Osteoblast (primary cell): ENCODE results near the gene ESYT2. TPM values are rescaled to one million over a fixed set of nuclear protein-coding genes. Genes with fewer than 3 reads are reported as not detected.

Source experiments
- DNase-seq: peaks from one replicate; pipeline ENCODE4 v3.0.0; 2011; ENCODE audit warnings: low spot score, mixed read lengths; ENCODE audit not compliant: insufficient read length; ENCODE audit errors: missing footprints
- H2AFZ ChIP-seq: 2 replicates; pipeline ENCODE4 v1.6.0; 2011; ENCODE audit warnings: mild to moderate bottlenecking, low read length
- H3K27ac ChIP-seq: 2 replicates; pipeline ENCODE4 v1.5.1; 2011; ENCODE audit warnings: mild to moderate bottlenecking, low read depth, low read length, moderate library complexity
- H3K27me3 ChIP-seq: 2 replicates; pipeline ENCODE4 v1.6.0; 2012; ENCODE audit warnings: mild to moderate bottlenecking, control low read depth, inconsistent platforms, low read length, moderate library complexity; ENCODE audit not compliant: insufficient read depth
- H3K36me3 ChIP-seq: 2 replicates; pipeline ENCODE4 v1.5.1; 2011; ENCODE audit warnings: mild to moderate bottlenecking, low read length, control low read depth, moderate library complexity; ENCODE audit not compliant: insufficient read depth
- H3K4me1 ChIP-seq: 2 replicates; pipeline ENCODE4 v1.5.1; 2011; ENCODE audit warnings: mild to moderate bottlenecking, low read length, control low read depth, moderate library complexity; ENCODE audit not compliant: insufficient read depth
- H3K4me2 ChIP-seq: 2 replicates; pipeline ENCODE4 v1.6.0; 2011; ENCODE audit warnings: mild to moderate bottlenecking, low read length; ENCODE audit not compliant: insufficient read depth
- H3K4me3 ChIP-seq: fragments of 200-600 bp; sonication (generic); 3 replicates; pipeline ENCODE4 v1.5.1; 2012; ENCODE audit warnings: mild to moderate bottlenecking, low read length, inconsistent platforms; ENCODE audit not compliant: insufficient read depth
- H3K79me2 ChIP-seq: 2 replicates; pipeline ENCODE4 v1.6.0; 2012; ENCODE audit warnings: mild to moderate bottlenecking, low read length, control low read depth, inconsistent platforms; ENCODE audit not compliant: insufficient read depth
- H3K9me3 ChIP-seq: 2 replicates; pipeline ENCODE4 v1.5.1; 2011; ENCODE audit warnings: low read depth, low read length, control low read depth
- H4K20me1 ChIP-seq: 2 replicates; pipeline ENCODE4 v1.6.0; 2012; ENCODE audit warnings: mild to moderate bottlenecking, low read length, control low read depth; ENCODE audit not compliant: insufficient read depth
- CTCF ChIP-seq: IDR thresholded peaks from 2 replicates; pipeline ENCODE4 v1.5.1; 2011; ENCODE audit warnings: mild to moderate bottlenecking, low read depth, low read length, moderate library complexity; ENCODE audit errors: extremely low read depth
- total RNA-seq: library from RNA; depleted of rRNA; stranded (reverse); fragments of >200 nt; gene quantifications from 2 replicates; pipeline ENCODE4 v1.2.3, GENCODE V29; 2012

Gene ESYT2
- total RNA-seq, 1 donor, result 132 TPM

- no peak overlapping the region for H3K4me3 ChIP-seq
- H3K79me2 ChIP-seq, result no peaks in the 10 kb centered on the region
- H3K27ac ChIP-seq, result no peak overlapping the region
- H3K27me3 ChIP-seq, result peaks cover 3% of the 10 kb centered on the region
- no peak for TF ChIP-seq CTCF
- H3K4me2 ChIP-seq, result no peak overlapping the region
- H3K4me1 ChIP-seq, result no peaks in the 10 kb centered on the region
- DNase-seq, result no peak
- no peak overlapping the region for H2AFZ ChIP-seq
- no peaks in the 10 kb centered on the region for H3K36me3 ChIP-seq
- H4K20me1 ChIP-seq, result no peaks in the 10 kb centered on the region
- H3K9me3 ChIP-seq, result no peaks in the 10 kb centered on the region
Measured at GRCh38 chr7:158722574-158723237, 106.6 kb downstream of the ESYT2 start.

DNA sequence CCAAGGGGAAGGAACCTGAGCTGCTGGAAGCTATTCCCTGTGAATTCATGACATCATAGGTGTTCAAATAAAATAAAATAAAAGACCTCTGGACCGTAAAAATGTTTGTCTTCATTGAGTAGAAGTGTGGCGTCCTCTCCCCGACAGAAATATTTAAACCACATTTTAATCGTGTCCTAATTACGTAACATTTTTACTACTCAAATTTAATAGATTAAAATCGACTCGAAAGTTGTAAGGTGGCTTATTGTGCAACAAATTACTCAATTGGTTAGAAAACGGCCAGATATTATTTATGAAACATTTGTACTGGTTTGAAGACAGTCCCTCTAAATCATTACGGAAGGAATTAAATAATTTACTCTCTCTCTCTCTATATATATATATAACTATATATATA, 109.2 kb downstream of the ESYT2 start:
- Histone ChIP-seq H3K27ac (no peak overlapping the region), H3K27me3 (peaks cover 3% of the 10 kb centered on the region), H3K4me3 (no peak overlapping the region), H2AFZ (no peak overlapping the region), H3K36me3 (no peaks in the 10 kb centered on the region), H3K4me2 (no peak overlapping the region), H3K4me1 (no peaks in the 10 kb centered on the region), H3K9me3 (no peaks in the 10 kb centered on the region), H3K79me2 (no peaks in the 10 kb centered on the region), H4K20me1 (no peaks in the 10 kb centered on the region)
- no peak for DNase-seq
- TF ChIP-seq CTCF, result no peak

DNA sequence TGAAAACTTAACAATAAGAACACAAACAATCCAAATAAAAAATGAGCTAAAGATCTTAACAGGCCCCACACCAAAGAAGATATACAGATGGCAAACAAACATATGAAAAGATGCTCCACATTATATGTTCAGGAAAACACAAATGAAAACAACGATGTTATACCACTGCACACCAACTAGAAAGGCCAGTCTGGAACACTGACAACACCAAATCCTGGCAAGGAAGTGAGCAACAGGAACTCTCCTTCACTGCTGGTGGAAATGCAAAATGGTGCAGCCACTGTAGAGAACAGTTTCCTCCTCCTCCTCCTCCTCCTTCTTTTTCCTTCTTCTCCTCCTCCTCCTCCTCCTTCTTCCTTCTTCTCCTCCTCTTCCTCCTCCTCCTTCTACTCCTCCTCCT, 112.5 kb downstream of the ESYT2 start:
- H3K27me3 ChIP-seq, result peaks cover 3% of the 10 kb centered on the region
- no peaks in the 10 kb centered on the region for H3K79me2 ChIP-seq
- H3K4me2 ChIP-seq, result no peak overlapping the region
- H3K4me1 ChIP-seq, result no peaks in the 10 kb centered on the region
- H2AFZ ChIP-seq, result no peak overlapping the region
- H3K9me3 ChIP-seq, result no peaks in the 10 kb centered on the region
- H4K20me1 ChIP-seq, result no peaks in the 10 kb centered on the region
- no peaks in the 10 kb centered on the region for H3K36me3 ChIP-seq
- no peak overlapping the region for H3K4me3 ChIP-seq
- no peak for TF ChIP-seq CTCF
- no peak overlapping the region for H3K27ac ChIP-seq
- no peak for DNase-seq

GRCh38 chr7:158710651-158711102, 118.6 kb downstream of the ESYT2 start:
- H3K9me3 ChIP-seq, result no peaks in the 10 kb centered on the region
- H2AFZ ChIP-seq, result peak overlapping the region; percentile 74
- H3K27me3 ChIP-seq, result no peaks in the 10 kb centered on the region
- no peaks in the 10 kb centered on the region for H4K20me1 ChIP-seq
- H3K36me3 ChIP-seq, result no peaks in the 10 kb centered on the region
- TF ChIP-seq CTCF, result no peak
- H3K27ac ChIP-seq, result peak overlapping the region; percentile 47
- peak overlapping the region; percentile 22 for H3K4me3 ChIP-seq
- peak overlapping the region; percentile 43 for H3K4me2 ChIP-seq
- peaks cover 7% of the 10 kb centered on the region for H3K4me1 ChIP-seq
- DNase-seq, result peak; percentile 88
- no peaks in the 10 kb centered on the region for H3K79me2 ChIP-seq
